GM12875 (cell line): ENCODE data around the gene NCOA1.

Experiments used
- H3K4me3 ChIP-seq: one replicate; pipeline ENCODE4 v1.5.1; 2011; ENCODE audit warnings: low read depth, low read length, control low read depth
- TF ChIP-seq, protein P1 (sequence below): IDR thresholded peaks from 2 replicates; pipeline ENCODE4 v1.5.1; 2011; ENCODE audit warnings: low read depth, mild to moderate bottlenecking, control low read depth, inconsistent platforms, low read length, moderate library complexity, borderline replicate concordance; ENCODE audit not compliant: insufficient read depth

Gene NCOA1

DNA sequence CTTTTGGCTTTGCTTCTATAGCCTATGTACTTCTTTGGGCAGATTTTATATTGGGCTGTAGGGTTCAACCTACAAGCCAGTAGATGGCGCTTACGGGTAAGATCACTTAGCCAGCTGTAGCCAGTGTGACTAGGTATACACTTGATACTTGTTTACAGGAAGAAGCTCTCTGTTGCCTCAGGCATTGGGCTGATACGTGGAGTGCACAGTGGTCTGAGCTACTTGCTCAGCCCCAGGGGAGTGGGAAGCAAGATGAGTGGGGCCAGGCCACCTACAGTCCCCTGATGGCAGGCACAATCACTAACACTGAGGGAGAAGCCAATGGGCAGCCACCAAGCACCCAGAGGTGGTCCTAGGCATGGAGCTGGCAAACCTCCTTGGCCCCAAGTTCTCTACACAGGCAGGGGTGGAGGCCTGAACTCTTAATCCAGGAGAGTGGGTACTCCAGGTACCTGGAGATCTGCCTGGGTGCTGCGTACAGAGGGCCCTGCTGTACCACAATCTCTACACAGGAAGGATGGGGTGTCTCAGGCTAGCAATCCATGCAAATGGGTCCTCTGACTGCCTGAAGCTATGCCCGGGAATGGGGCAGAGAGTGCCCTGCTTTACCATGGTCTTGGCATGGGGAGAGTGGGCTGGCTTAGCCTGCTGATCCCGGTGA, 122.2 kb downstream of the NCOA1 start:
- TF ChIP-seq, protein P1, sequence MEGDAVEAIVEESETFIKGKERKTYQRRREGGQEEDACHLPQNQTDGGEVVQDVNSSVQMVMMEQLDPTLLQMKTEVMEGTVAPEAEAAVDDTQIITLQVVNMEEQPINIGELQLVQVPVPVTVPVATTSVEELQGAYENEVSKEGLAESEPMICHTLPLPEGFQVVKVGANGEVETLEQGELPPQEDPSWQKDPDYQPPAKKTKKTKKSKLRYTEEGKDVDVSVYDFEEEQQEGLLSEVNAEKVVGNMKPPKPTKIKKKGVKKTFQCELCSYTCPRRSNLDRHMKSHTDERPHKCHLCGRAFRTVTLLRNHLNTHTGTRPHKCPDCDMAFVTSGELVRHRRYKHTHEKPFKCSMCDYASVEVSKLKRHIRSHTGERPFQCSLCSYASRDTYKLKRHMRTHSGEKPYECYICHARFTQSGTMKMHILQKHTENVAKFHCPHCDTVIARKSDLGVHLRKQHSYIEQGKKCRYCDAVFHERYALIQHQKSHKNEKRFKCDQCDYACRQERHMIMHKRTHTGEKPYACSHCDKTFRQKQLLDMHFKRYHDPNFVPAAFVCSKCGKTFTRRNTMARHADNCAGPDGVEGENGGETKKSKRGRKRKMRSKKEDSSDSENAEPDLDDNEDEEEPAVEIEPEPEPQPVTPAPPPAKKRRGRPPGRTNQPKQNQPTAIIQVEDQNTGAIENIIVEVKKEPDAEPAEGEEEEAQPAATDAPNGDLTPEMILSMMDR, result peak; percentile 73
- H3K4me3 ChIP-seq, result no peak overlapping the region

DNA sequence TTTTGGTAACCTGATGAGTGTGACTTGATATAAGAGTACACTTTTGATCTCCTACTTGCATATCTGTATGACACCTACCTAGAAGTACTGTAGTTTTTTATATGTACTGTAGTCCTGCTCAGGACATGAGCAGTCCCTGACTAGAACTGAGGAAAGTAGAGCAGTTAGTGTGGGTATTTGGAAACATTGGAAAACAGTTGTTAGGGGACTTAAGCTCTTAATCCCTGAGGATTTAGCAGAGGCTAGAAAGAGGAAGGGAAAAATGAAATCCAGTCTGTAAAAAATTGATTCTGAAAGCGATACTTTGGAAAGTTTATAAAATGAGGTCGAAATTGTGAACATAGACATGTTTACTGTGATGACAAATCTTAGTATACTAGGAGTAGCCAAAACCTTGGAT, 125.6 kb downstream of the NCOA1 start:
- TF ChIP-seq, protein P1, result no peak
- no peak overlapping the region for H3K4me3 ChIP-seq

DNA sequence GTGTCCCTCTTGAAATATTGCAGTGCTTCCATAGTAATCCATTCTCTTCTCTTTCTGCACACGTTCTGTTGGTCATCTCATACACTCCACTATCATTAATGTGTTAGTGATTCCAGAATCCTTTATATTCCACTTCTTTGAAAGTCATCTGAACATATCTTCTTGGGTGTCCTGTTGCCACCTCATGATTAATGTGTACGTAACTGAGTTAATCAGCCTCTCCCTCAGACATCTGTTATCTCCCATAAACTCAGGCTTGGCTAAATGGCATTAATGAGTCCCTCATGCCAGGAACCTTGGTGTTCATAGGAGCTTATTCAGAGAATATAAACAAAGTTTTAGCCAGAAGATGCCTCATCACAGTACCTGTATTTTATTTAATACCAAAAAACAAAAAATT, 126.4 kb downstream of the NCOA1 start:
- H3K4me3 ChIP-seq, result no peak overlapping the region
- TF ChIP-seq, protein P1, result no peak

DNA sequence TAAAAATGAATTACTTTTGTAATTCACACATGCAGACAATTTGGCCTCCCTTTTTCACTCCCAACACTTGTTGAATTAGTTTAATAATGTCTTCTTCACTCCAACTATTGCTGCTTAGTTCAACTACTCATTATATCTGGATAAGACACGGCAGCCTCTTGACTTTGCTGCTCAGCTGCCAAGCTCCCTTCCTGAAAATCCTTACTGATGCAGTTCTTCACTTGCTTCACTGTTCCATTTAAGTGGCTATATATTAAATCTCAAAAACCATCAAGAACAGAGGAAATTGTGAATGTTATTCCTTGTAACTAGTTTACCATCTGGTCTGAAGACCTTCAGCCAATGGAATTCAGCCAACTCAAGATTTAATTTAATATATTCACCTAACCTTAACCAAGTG, 127.1 kb downstream of the NCOA1 start:
- TF ChIP-seq, protein P1, result no peak
- H3K4me3 ChIP-seq, result no peak overlapping the region

DNA sequence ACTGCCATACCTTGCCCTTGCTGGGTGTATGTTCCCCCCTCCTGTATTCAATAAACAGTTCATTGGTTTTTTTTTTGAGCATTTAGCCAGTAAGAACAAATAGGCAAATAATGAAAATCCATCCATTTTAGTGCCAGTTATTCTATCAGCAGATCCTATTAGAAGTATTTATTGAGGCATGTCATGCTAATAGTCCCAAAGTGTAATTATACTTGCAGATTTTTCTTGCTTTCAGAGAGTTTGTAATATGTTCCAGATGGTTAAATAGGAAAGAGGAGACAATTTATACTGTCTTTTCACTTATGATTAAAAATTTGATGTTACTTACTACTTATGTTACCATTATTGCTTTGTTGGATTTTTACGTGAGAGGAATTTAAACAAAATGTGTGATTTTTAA, 127.6 kb downstream of the NCOA1 start:
- TF ChIP-seq, protein P1, result no peak
- H3K4me3 ChIP-seq, result no peak overlapping the region

DNA sequence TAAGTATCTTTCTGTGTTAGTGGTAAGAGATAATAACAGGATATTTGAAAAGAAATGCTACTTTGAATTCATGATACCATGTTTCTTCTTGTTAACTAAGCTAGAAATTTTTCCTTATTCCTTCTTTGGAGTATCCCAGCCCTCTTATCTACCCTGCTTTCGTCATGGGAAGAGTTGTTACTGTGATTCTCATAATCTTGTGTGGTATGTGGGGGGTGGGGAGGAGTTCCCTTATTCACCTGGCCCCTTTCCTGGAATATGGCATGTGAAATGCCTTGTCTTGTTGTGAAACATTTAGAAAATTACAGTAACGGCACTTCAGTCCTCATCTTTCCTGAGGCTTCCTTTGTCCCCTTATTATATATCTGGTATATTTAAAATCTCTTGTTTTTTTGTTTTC, 129.9 kb downstream of the NCOA1 start:
- TF ChIP-seq, protein P1, result no peak
- no peak overlapping the region for H3K4me3 ChIP-seq

DNA sequence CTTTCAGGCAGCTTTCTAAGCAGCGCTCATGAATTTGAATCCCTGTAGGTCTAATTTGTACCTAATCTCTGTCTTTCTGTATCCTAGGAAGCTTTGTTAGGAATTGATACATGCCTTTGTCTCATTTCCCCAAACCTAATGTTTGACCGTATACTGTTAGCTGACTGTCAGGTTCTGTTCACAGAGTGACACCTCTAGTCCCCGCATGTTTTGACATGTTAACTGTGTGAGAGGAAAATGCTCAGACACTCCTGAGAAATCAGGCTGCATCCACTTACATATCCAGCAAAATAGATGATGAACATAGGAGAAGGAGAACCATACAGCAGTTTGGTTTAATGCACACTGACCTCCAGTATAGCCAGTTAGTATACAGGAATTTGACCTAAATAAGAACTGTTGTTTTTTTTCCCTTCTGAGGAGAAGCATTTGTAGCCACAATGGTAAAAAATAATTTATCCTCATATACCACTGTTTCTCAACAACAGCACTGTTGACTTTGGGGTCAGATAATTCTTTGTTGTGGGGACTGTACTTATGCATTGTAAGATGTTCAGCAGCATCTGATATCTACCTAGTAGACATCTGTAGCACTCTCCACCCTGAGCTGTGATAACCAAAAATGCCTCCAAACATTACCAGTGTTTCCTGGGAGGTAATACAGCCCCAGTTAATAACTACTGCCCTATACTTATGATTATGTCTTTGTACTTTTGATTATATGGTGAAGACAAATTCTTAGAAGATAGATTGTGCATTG, 130.9 kb downstream of the NCOA1 start:
- H3K4me3 ChIP-seq, result no peak overlapping the region
- TF ChIP-seq, protein P1, result no peak
